Panc1 (cell line): ENCODE data around the gene GOLT1B.

Source experiments
- POLR2AphosphoS5 ChIP-seq: IDR thresholded peaks from 2 replicates; pipeline ENCODE4 v1.6.1; 2012; ENCODE audit warnings: mild to moderate bottlenecking, low read depth, low read length, moderate library complexity
- SIN3A ChIP-seq: IDR thresholded peaks from 2 replicates; pipeline ENCODE4 v1.6.1; 2012; ENCODE audit warnings: low read depth, mild to moderate bottlenecking, low read length, moderate library complexity, borderline replicate concordance; ENCODE audit not compliant: insufficient read depth
- TF ChIP-seq, protein P1 (sequence below): fragments of 450-650 bp; IDR thresholded peaks from 2 replicates; pipeline ENCODE4 v1.5.1; 2017; ENCODE audit warnings: mild to moderate bottlenecking
- TF ChIP-seq, protein P2 (sequence below), 2 experiments: IDR thresholded peaks; 2 replicates each; pipeline ENCODE4 v1.6.1; 2011 to 2012; ENCODE audit warnings: low read depth in 2 of 2, control low read depth in 1 of 2, low read length in 1 of 2, mild to moderate bottlenecking in 1 of 2, moderate library complexity in 1 of 2; ENCODE audit not compliant: insufficient read depth in 1 of 2

DNA sequence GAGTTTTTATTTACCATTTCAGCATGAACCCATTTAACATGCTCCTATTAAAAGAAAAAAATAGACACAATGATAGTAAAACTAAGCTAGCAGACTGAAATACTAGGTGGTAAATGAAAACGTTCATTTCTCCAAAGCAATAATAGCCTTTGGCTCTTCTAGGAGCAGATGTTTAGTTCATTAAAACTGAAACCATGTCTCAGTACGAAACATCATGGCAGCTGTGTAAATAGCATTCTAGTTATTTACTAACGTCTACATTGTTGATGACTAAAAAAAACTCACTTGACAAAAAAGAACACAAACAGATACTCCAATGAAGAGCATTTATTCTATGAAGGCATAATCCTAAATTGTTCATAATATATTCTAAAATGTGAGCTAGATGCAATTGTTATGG lies 18.1 kb upstream of the GOLT1B start:
- TF ChIP-seq, protein P1, sequence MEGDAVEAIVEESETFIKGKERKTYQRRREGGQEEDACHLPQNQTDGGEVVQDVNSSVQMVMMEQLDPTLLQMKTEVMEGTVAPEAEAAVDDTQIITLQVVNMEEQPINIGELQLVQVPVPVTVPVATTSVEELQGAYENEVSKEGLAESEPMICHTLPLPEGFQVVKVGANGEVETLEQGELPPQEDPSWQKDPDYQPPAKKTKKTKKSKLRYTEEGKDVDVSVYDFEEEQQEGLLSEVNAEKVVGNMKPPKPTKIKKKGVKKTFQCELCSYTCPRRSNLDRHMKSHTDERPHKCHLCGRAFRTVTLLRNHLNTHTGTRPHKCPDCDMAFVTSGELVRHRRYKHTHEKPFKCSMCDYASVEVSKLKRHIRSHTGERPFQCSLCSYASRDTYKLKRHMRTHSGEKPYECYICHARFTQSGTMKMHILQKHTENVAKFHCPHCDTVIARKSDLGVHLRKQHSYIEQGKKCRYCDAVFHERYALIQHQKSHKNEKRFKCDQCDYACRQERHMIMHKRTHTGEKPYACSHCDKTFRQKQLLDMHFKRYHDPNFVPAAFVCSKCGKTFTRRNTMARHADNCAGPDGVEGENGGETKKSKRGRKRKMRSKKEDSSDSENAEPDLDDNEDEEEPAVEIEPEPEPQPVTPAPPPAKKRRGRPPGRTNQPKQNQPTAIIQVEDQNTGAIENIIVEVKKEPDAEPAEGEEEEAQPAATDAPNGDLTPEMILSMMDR: no peak
- TF ChIP-seq POLR2AphosphoS5 (no peak), SIN3A (no peak)
- TF ChIP-seq, protein P2, sequence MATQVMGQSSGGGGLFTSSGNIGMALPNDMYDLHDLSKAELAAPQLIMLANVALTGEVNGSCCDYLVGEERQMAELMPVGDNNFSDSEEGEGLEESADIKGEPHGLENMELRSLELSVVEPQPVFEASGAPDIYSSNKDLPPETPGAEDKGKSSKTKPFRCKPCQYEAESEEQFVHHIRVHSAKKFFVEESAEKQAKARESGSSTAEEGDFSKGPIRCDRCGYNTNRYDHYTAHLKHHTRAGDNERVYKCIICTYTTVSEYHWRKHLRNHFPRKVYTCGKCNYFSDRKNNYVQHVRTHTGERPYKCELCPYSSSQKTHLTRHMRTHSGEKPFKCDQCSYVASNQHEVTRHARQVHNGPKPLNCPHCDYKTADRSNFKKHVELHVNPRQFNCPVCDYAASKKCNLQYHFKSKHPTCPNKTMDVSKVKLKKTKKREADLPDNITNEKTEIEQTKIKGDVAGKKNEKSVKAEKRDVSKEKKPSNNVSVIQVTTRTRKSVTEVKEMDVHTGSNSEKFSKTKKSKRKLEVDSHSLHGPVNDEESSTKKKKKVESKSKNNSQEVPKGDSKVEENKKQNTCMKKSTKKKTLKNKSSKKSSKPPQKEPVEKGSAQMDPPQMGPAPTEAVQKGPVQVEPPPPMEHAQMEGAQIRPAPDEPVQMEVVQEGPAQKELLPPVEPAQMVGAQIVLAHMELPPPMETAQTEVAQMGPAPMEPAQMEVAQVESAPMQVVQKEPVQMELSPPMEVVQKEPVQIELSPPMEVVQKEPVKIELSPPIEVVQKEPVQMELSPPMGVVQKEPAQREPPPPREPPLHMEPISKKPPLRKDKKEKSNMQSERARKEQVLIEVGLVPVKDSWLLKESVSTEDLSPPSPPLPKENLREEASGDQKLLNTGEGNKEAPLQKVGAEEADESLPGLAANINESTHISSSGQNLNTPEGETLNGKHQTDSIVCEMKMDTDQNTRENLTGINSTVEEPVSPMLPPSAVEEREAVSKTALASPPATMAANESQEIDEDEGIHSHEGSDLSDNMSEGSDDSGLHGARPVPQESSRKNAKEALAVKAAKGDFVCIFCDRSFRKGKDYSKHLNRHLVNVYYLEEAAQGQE (IDR thresholded peaks at IDR 0.05; ENCODE audit: insufficient read depth in 1 of 2, low read depth in 2 of 2, low read length in 1 of 2): no peak
